H1 (cell line): ENCODE data around the gene CCDC154. TPM values are rescaled to one million over a fixed set of nuclear protein-coding genes. Genes with fewer than 3 reads are reported as not detected.
A peak's percentile ranks its signal among the peaks of the same experiment; 100 is the strongest.

ENCODE experiments used
- CTCF ChIA-PET: fragments of 300-600 bp; sonication (Branson Sonifier 250); formaldehyde crosslinking; loops from one replicate; lab custom pipeline; 2021; ENCODE audit not compliant: partially characterized antibody; lab: Charles Lee
- POLR2A ChIA-PET: fragments of 300-600 bp; sonication (Branson Sonifier 250); formaldehyde crosslinking; loops from one replicate; lab custom pipeline; 2021; ENCODE audit warnings: inconsistent platforms; ENCODE audit not compliant: partially characterized antibody; lab: Charles Lee
- DNase-seq, 2 experiments: peaks; one replicate each; pipeline versions ENCODE4 v3.0.0 to v3.0.0-alpha.2; 2010 to 2022; ENCODE audit warnings: low spot score in 2 of 2, low read depth in 1 of 2, mixed read lengths in 1 of 2
- FAIRE-seq: peaks from 2 replicates; lab custom pipeline; 2011; peaks lifted over from hg19 to GRCh38; lab: Jason Lieb, UNC
- H2AFZ ChIP-seq: 2 replicates; pipeline ENCODE4 v1.8.1; 2012; ENCODE audit warnings: low read length, inconsistent platforms
- H2AK5ac ChIP-seq: 2 replicates; pipeline ENCODE4 v1.6.1; 2013; ENCODE audit warnings: low read depth, low read length
- H2BK120ac ChIP-seq: replicated peaks from 2 replicates; pipeline ENCODE3; 2013; ENCODE audit warnings: low read depth, low read length, inconsistent platforms
- H2BK12ac ChIP-seq: 2 replicates; pipeline ENCODE4 v1.6.1; 2013; ENCODE audit warnings: low read depth, low read length
- H2BK15ac ChIP-seq: 2 replicates; pipeline ENCODE4 v1.6.1; 2013; ENCODE audit warnings: low read length
- H2BK20ac ChIP-seq: 2 replicates; pipeline ENCODE4 v1.6.1; 2013; ENCODE audit warnings: low read length
- H2BK5ac ChIP-seq: 2 replicates; pipeline ENCODE4 v1.6.1; 2013; ENCODE audit warnings: low read depth, low read length
- H3K14ac ChIP-seq: 2 replicates; pipeline ENCODE4 v1.6.1; 2013; ENCODE audit warnings: inconsistent platforms; ENCODE audit not compliant: insufficient read length
- H3K18ac ChIP-seq: 2 replicates; pipeline ENCODE4 v1.6.1; 2013; ENCODE audit warnings: low read length; ENCODE audit errors: extremely low read depth
- H3K23ac ChIP-seq: 2 replicates; pipeline ENCODE4 v1.6.1; 2013; ENCODE audit warnings: inconsistent platforms; ENCODE audit not compliant: insufficient read length
- H3K23me2 ChIP-seq: 2 replicates; pipeline ENCODE4 v1.6.1; 2013; ENCODE audit warnings: low read depth, low read length
- H3K27ac ChIP-seq: 2 replicates; pipeline ENCODE4 v1.6.1; 2011; ENCODE audit warnings: low read depth, low read length, inconsistent platforms
- H3K27me3 ChIP-seq, 4 experiments: replicated peaks in 1 of 4; 1 replicate in 1 of 4; 2 replicates in 3 of 4; pipeline versions ENCODE4 v1.6.1 to v1.8.1; 2011 to 2013; ENCODE audit warnings: low read length in 3 of 4, mild to moderate bottlenecking in 3 of 4, inconsistent platforms in 2 of 4, mixed read lengths in 2 of 4, moderate library complexity in 1 of 4; ENCODE audit not compliant: control insufficient read depth in 3 of 4, insufficient read depth in 3 of 4; ENCODE audit errors: extremely low read depth in 1 of 4
- H3K36me3 ChIP-seq, 4 experiments: 2 replicates each; pipeline versions ENCODE4 v1.6.1 to v1.8.1; 2011 to 2013; ENCODE audit warnings: mild to moderate bottlenecking in 4 of 4, low read length in 3 of 4, moderate library complexity in 2 of 4, control low read depth in 1 of 4, inconsistent platforms in 1 of 4; ENCODE audit not compliant: insufficient read depth in 4 of 4, control insufficient read depth in 2 of 4
- H3K4ac ChIP-seq: replicated peaks from 2 replicates; pipeline ENCODE3; 2013; ENCODE audit warnings: low read length, low read depth, mixed read lengths, inconsistent platforms; ENCODE audit not compliant: insufficient read length
- H3K4me1 ChIP-seq, 4 experiments: replicated peaks in 1 of 4; 1 replicate in 1 of 4; 2 replicates in 3 of 4; pipeline versions ENCODE4 v1.6.1 to v1.8.1; 2011 to 2013; ENCODE audit warnings: low read length in 3 of 4, inconsistent platforms in 2 of 4, mixed read lengths in 1 of 4; ENCODE audit not compliant: insufficient read depth in 4 of 4, control insufficient read depth in 3 of 4
- H3K4me2 ChIP-seq, 2 experiments: 2 replicates each; pipeline versions ENCODE4 v1.6.1 to v1.8.1; 2011 to 2013; ENCODE audit warnings: low read depth in 2 of 2, low read length in 2 of 2, control low read depth in 1 of 2, inconsistent platforms in 1 of 2, mild to moderate bottlenecking in 1 of 2; ENCODE audit not compliant: insufficient read depth in 1 of 2
- H3K4me3 ChIP-seq, 4 experiments: fragments of 200-600, 300-600 bp in 1 of 4; sonication (generic), shearing (Covaris generic), sonication (Bioruptor Twin) in 1 of 4; 2 replicates each; pipeline versions ENCODE4 v1.5.1 to v1.8.1; 2011 to 2016; ENCODE audit warnings: low read length in 4 of 4, low read depth in 3 of 4, control low read depth in 2 of 4, inconsistent platforms in 2 of 4, mild to moderate bottlenecking in 2 of 4, mixed read lengths in 1 of 4, moderate library complexity in 1 of 4; ENCODE audit not compliant: insufficient read depth in 2 of 4; ENCODE audit errors: extremely low read depth in 1 of 4
- H3K56ac ChIP-seq: replicated peaks from 2 replicates; pipeline ENCODE3; 2013; ENCODE audit warnings: low read depth, mild to moderate bottlenecking, mixed read lengths, low read length, inconsistent platforms; ENCODE audit not compliant: insufficient read length
- H3K79me1 ChIP-seq: 2 replicates; pipeline ENCODE4 v1.6.1; 2013; ENCODE audit warnings: low read depth, low read length, control low read depth
- H3K79me2 ChIP-seq, 2 experiments: 2 replicates each; pipeline versions ENCODE4 v1.6.1 to v1.8.1; 2012 to 2013; ENCODE audit warnings: low read length in 2 of 2, mild to moderate bottlenecking in 2 of 2, inconsistent platforms in 1 of 2; ENCODE audit not compliant: insufficient read depth in 2 of 2, control insufficient read depth in 1 of 2
- H3K9ac ChIP-seq, 4 experiments: replicated peaks in 1 of 4; 1 replicate in 1 of 4; 2 replicates in 3 of 4; pipeline versions ENCODE4 v1.6.1 to v1.8.1; 2011 to 2013; ENCODE audit warnings: low read depth in 3 of 4, low read length in 3 of 4, control low read depth in 2 of 4, mild to moderate bottlenecking in 2 of 4, moderate library complexity in 2 of 4, inconsistent platforms in 1 of 4; ENCODE audit errors: extremely low read depth in 1 of 4
- H3K9me3 ChIP-seq, 2 experiments: 2 replicates each; pipeline versions ENCODE4 v1.6.1 to v1.8.1; 2012 to 2013; ENCODE audit warnings: mild to moderate bottlenecking in 2 of 2, moderate library complexity in 2 of 2, control low read depth in 1 of 2, inconsistent platforms in 1 of 2, low read depth in 1 of 2, low read length in 1 of 2, mixed read lengths in 1 of 2; ENCODE audit not compliant: insufficient read depth in 2 of 2
- H4K20me1 ChIP-seq, 2 experiments: replicated peaks in 1 of 2; 2 replicates each; pipeline versions ENCODE3 to v1.8.1; 2011 to 2013; ENCODE audit warnings: inconsistent platforms in 2 of 2, low read length in 2 of 2, mild to moderate bottlenecking in 1 of 2; ENCODE audit not compliant: insufficient read depth in 2 of 2, control insufficient read depth in 1 of 2
- H4K5ac ChIP-seq: 2 replicates; pipeline ENCODE4 v1.6.1; 2013; ENCODE audit warnings: low read length, low read depth, mixed read lengths, inconsistent platforms; ENCODE audit not compliant: insufficient read length
- H4K8ac ChIP-seq: 2 replicates; pipeline ENCODE4 v1.8.0; 2013; ENCODE audit warnings: mild to moderate bottlenecking, moderate library complexity, low read length, inconsistent platforms; ENCODE audit not compliant: insufficient read depth; ENCODE audit errors: extremely low read depth
- H4K91ac ChIP-seq: replicated peaks from 2 replicates; pipeline ENCODE3; 2013; ENCODE audit warnings: low read length, mixed read lengths, inconsistent platforms; ENCODE audit not compliant: insufficient read length
- ATF3 ChIP-seq: IDR thresholded peaks from 2 replicates; pipeline ENCODE4 v1.6.1; 2011; ENCODE audit warnings: low read depth, mild to moderate bottlenecking, low read length; ENCODE audit not compliant: insufficient read depth
- BRCA1 ChIP-seq: IDR thresholded peaks from 2 replicates; pipeline ENCODE4 v1.6.1; 2012; ENCODE audit warnings: low read depth, low read length, improper control_type of control experiment
- EP300 ChIP-seq, 2 experiments: IDR thresholded peaks; 1 replicate in 1 of 2; 2 replicates in 1 of 2; pipeline ENCODE4 v1.6.1; 2011 to 2012; ENCODE audit warnings: low read depth in 2 of 2, low read length in 2 of 2, mild to moderate bottlenecking in 2 of 2, borderline replicate concordance in 1 of 2, inconsistent platforms in 1 of 2, moderate library complexity in 1 of 2
- HDAC2 ChIP-seq, 2 experiments: fragments of 300-600 bp in 1 of 2; sonication (generic) in 1 of 2; IDR thresholded peaks; 2 replicates each; pipeline ENCODE4 v1.6.1; 2011 to 2012; ENCODE audit warnings: low read depth in 2 of 2, low read length in 2 of 2, mild to moderate bottlenecking in 2 of 2, moderate library complexity in 2 of 2, borderline replicate concordance in 1 of 2, inconsistent platforms in 1 of 2
- KDM5A ChIP-seq: fragments of 200-600 bp; IDR thresholded peaks from 2 replicates; pipeline ENCODE4 v1.7.1; 2012; ENCODE audit warnings: mild to moderate bottlenecking, low read length, inconsistent platforms, mixed read lengths
- NANOG ChIP-seq: IDR thresholded peaks from 2 replicates; pipeline ENCODE4 v1.6.1; 2011; ENCODE audit warnings: low read length, low read depth, mild to moderate bottlenecking, inconsistent platforms; ENCODE audit not compliant: insufficient read depth, poor library complexity, severe bottlenecking
- POLR2A ChIP-seq, 2 experiments: IDR thresholded peaks; 1 replicate in 1 of 2; 2 replicates in 1 of 2; pipeline ENCODE4 v1.6.1; 2011; ENCODE audit warnings: low read depth in 2 of 2, low read length in 2 of 2, mild to moderate bottlenecking in 2 of 2; ENCODE audit errors: control extremely low read depth in 1 of 2
- SIRT6 ChIP-seq: IDR thresholded peaks from one replicate; pipeline ENCODE4 v1.7.1; 2012; ENCODE audit warnings: low read length, inconsistent platforms
- SP2 ChIP-seq: IDR thresholded peaks from 2 replicates; pipeline ENCODE4 v1.6.1; 2012; ENCODE audit warnings: mild to moderate bottlenecking, low read length, inconsistent platforms
- TBP ChIP-seq: IDR thresholded peaks from 2 replicates; pipeline ENCODE4 v1.6.1; 2011; ENCODE audit warnings: low read depth, low read length, improper control_type of control experiment
- TCF12 ChIP-seq: IDR thresholded peaks from 2 replicates; pipeline ENCODE4 v1.6.1; 2011; ENCODE audit warnings: low read depth, mild to moderate bottlenecking, low read length
- WGBS, 2 experiments: shearing (Covaris generic) in 1 of 2; methylation state at CpG; one replicate each; pipeline versions ENCODE4 v1.1.6 to v1.1.7; 2013 to 2015; ENCODE audit warnings: low lambda C conversion rate in 2 of 2, mixed read lengths in 2 of 2, inconsistent platforms in 1 of 2, low coverage in 1 of 2, missing lambda C conversion rate in 1 of 2; ENCODE audit not compliant: insufficient replicate concordance in 2 of 2, insufficient coverage in 1 of 2, insufficient read length in 1 of 2; ENCODE audit errors: extremely low coverage in 1 of 2, missing lambda C conversion rate in 1 of 2; 5-methylcytosine and 5-hydroxymethylcytosine counted together
- polyA plus RNA-seq, 7 experiments: library from polyadenylated mRNA; depleted of rRNA in 3 of 7; stranded (reverse) in 5 of 7; unstranded in 2 of 7; fragments of >200 nt in 5 of 7; fragments of 200-250 nt in 2 of 7; gene quantifications; 1 replicate in 5 of 7; 2 replicates in 1 of 7; 4 replicates in 1 of 7; pipeline versions ENCODE4 v1.2.1 to v1.2.3, GENCODE V29; 2011 to 2013; ENCODE audit warnings: missing spikeins in 2 of 7, mixed read lengths in 2 of 7
- total RNA-seq: library from RNA; stranded (reverse); fragmentation: NEBNext Ultra II Directional; extraction: Animal tissue kit (Norgen Biotek cat#: 25700); gene quantifications from 2 replicates; pipeline ENCODE4 v1.2.1, GENCODE V29; 2021

The CCDC154 gene
- total and polyA plus RNA-seq, 2 of the 8 experiments (the other 6 are each of a cell fraction or from before 2014, with no cell fraction given), result 0.15 to 0.88 TPM

GRCh38 chr16:1466968-1467521 is 22.7 kb upstream of the CCDC154 start:
- no peak overlapping the region for H2BK12ac ChIP-seq
- no peak overlapping the region for H3K14ac ChIP-seq
- H3K56ac ChIP-seq, result no peak overlapping the region
- H3K36me3 ChIP-seq, result peaks cover 0 to 6% (median 0%) of the 10 kb centered on the region in 4 experiments; a peak in 1 of 8 replicates
- no peak overlapping the region for H3K18ac ChIP-seq
- WGBS, 2 experiments, result 86% methylated on average over 8 of the region's 14 CpGs; no CpG with 5 or more reads in 1 of the 2 experiments
- H3K9ac ChIP-seq, result no peak overlapping the region; a peak in 1 of 7 replicates
- H3K27me3 ChIP-seq, result no peaks in the 10 kb centered on the region
- no peak overlapping the region for H3K23ac ChIP-seq
- no peaks in the 10 kb centered on the region for H3K23me2 ChIP-seq
- no peak overlapping the region; the same call in 1 of the 2 replicates for H2BK5ac ChIP-seq
- DNase-seq, result peak in 1 of 2 experiments; percentile 37
- no peak for FAIRE-seq
- ChIA-PET POLR2A (interaction anchor here (1.8 kb wide), 1 partner anchor 10 kb away, joined by 5 read pairs; no protein-coding TSS in a partner anchor), CTCF (no interaction called here)
- H2BK15ac ChIP-seq, result no peak overlapping the region
- no peaks in the 10 kb centered on the region for H3K9me3 ChIP-seq
- no peak overlapping the region for H2BK20ac ChIP-seq
- no peak overlapping the region for H4K5ac ChIP-seq
- peak overlapping the region; percentile 68; the same call in 1 of the 2 replicates for H4K8ac ChIP-seq
- H2AK5ac ChIP-seq, result no peak overlapping the region
- 0 out of 7 replicates have a peak, but pooled peaks cover 0 to 5% (median 0%) of the 10 kb centered on the region in 4 experiments for H3K4me1 ChIP-seq
- H2AFZ ChIP-seq, result no peak overlapping the region
- H3K4me2 ChIP-seq, result no peak overlapping the region
- H3K79me1 ChIP-seq, result peaks cover 27% of the 10 kb centered on the region
- no peak overlapping the region for H3K4me3 ChIP-seq
- H2BK120ac ChIP-seq, result no peak overlapping the region
- no peak overlapping the region for H3K27ac ChIP-seq
- H3K79me2 ChIP-seq, result peaks cover 0 to 58% of the 10 kb centered on the region in 2 experiments; a peak in 3 of 4 replicates
- H3K4ac ChIP-seq, result no peak overlapping the region
- H4K91ac ChIP-seq, result no peak overlapping the region
- peaks cover 10 to 14% of the 10 kb centered on the region in 2 experiments for H4K20me1 ChIP-seq
- TF ChIP-seq TBP (no peak), EP300 (IDR thresholded peaks at IDR 0.05; ENCODE audit: borderline replicate concordance in 1 of 2, low read depth in 2 of 2, low read length in 2 of 2) (no peak), KDM5A (no peak), BRCA1 (no peak), TCF12 (no peak), SP2 (no peak), SIRT6 (no peak), HDAC2 (IDR thresholded peaks at IDR 0.05; ENCODE audit: borderline replicate concordance in 1 of 2, low read depth in 2 of 2, low read length in 2 of 2) (no peak), POLR2A (IDR thresholded peaks at IDR 0.05; ENCODE audit: control extremely low read depth in 1 of 2, low read depth in 2 of 2, low read length in 2 of 2) (no peak), NANOG (no peak), ATF3 (no peak)
